ENCODE data around the gene SPECC1L. TPM values are rescaled to one million over a fixed set of nuclear protein-coding genes. Genes with fewer than 3 reads are reported as not detected.

SPECC1L gene
- total and polyA plus RNA-seq, 10 of the 15 experiments (the other 5 are each of a cell fraction or from before 2014, with no cell fraction given) = 1.9 to 40.6 (median 19.1) TPM

DNA sequence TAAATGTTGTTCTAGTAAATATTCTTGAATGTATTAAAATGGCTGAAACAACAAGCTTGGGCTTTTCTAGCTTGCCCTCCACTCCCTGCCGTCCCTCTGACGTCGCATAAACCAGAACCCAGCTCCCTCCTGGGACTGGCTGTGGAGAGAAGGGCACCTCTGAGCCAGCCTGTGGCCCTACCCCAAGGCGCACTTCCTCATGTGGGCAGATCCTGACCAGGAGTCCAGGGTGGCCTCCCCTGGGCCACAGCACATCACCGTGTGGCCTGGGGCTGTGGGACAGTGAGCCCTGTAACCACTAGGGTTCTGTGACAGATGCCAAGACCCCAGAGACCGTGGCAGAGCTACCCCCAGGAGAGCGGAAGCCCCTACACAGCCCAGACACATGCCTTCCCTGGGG, 146.6 kb downstream of the SPECC1L start (continued):
- TF ChIP-seq ZNF592 (IDR thresholded peaks at IDR 0.05) = no peak
- TF ChIP-seq PAX5 (IDR thresholded peaks at IDR 0.05; ENCODE audit: borderline replicate concordance, low read depth, low read length) = no peak
- TF ChIP-seq FOS (IDR thresholded peaks at IDR 0.05; ENCODE audit: borderline replicate concordance, extremely low read depth, insufficient read length) = no peak

GRCh38 chr22:24417901-24418641, 147.4 kb downstream of the SPECC1L start:
- WGBS (ENCODE audit: insufficient coverage, insufficient replicate concordance, low lambda C conversion rate, missing lambda C conversion rate) = 83% methylated on average over 15 of the region's 16 CpGs
- no peak overlapping the region for H3K9ac ChIP-seq (ENCODE audit: control insufficient read depth, insufficient read depth, low read length)
- POLR2A ChIA-PET = interaction anchor here (0.6 kb wide), 1 partner anchor 196 kb away, joined by 9 read pairs; no protein-coding TSS in a partner anchor
- no peak for TF ChIP-seq DPF2 (IDR thresholded peaks at IDR 0.05)
- TF ChIP-seq STAT1 (conservative IDR thresholded peaks at IDR 0.05) = no peak
- TF ChIP-seq SRF (IDR thresholded peaks at IDR 0.05; ENCODE audit: low read depth in 2 of 2, low read length in 2 of 2) = no peak
- TF ChIP-seq JUND (IDR thresholded peaks at IDR 0.05; ENCODE audit: low read depth, low read length) = no peak
- TF ChIP-seq STAT3 (IDR thresholded peaks at IDR 0.05; ENCODE audit: low read depth, low read length) = no peak
- TF ChIP-seq YBX1 (IDR thresholded peaks at IDR 0.05) = no peak
- TF ChIP-seq ZZZ3 (IDR thresholded peaks at IDR 0.05; ENCODE audit: control insufficient read depth, insufficient read length, low read depth) = no peak
- no peak for TF ChIP-seq RUNX3 (IDR thresholded peaks at IDR 0.05; ENCODE audit: low read length)
- peak; percentile 48; the same call in 1 of the 2 replicates for TF ChIP-seq POLR2A (IDR thresholded peaks at IDR 0.05; ENCODE audit: low read depth, low read length)
- H3K79me2 ChIP-seq (ENCODE audit: control insufficient read depth, insufficient read depth, low read length) = no peaks in the 10 kb centered on the region
- H3K4me2 ChIP-seq (ENCODE audit: control insufficient read depth, insufficient read depth) = no peak overlapping the region
- SMC1A ChIA-PET (ENCODE audit: uncharacterized antibody, unreplicated experiment) = interaction anchor here (0.6 to 1.8 kb wide), 2 partner anchors 15 to 37 kb away, joined by 3 to 4 read pairs; no protein-coding TSS in a partner anchor
- peaks cover 0 to 8% of the 10 kb centered on the region in 2 experiments; a peak in 3 of 4 replicates for H3K36me3 ChIP-seq (ENCODE audit: control insufficient read depth in 2 of 2, insufficient read depth in 2 of 2, low read length in 1 of 2)
- no peak overlapping the region for H3K4me3 ChIP-seq
- no peak overlapping the region for H2AFZ ChIP-seq (ENCODE audit: control insufficient read depth, low read depth, low read length)
- no peaks in the 10 kb centered on the region for H3K27me3 ChIP-seq (replicated peaks in 1 of 2; ENCODE audit: control insufficient read depth in 2 of 2, insufficient read depth in 2 of 2, low read length in 1 of 2)
- no peaks in the 10 kb centered on the region for H4K20me1 ChIP-seq (ENCODE audit: control insufficient read depth, insufficient read depth)
- no peak overlapping the region for H3K27ac ChIP-seq (ENCODE audit: control insufficient read depth, insufficient read depth)
- no peak for ATAC-seq
- intact Hi-C loops (cut with micrococcal nuclease; ENCODE audit: unreplicated experiment) = no loop called here
- CTCF ChIA-PET = interaction anchor here (1.4 to 1.5 kb wide), 2 partner anchors 103 to 108 kb away, joined by 4 to 7 read pairs; no protein-coding TSS in a partner anchor
- in situ Hi-C loops (cut with MboI) = no loop called here
- no TSS peak for BruUV-seq (replicated peaks)
- RAD21 ChIA-PET (ENCODE audit: unreplicated experiment) = interaction anchor here (1.0 kb wide), 1 partner anchor 90 kb away, joined by 3 read pairs; no protein-coding TSS in a partner anchor
- no peak for DNase-seq (ENCODE audit: low read depth, low spot score)
- FAIRE-seq = no peak
- H3K9me3 ChIP-seq (replicated peaks; ENCODE audit: control insufficient read depth, insufficient read depth, low read length) = no peaks in the 10 kb centered on the region
- H3K4me1 ChIP-seq (ENCODE audit: control insufficient read depth, insufficient read depth, low read length) = no peaks in the 10 kb centered on the region
